B cell (primary cell): ENCODE measurements around the gene COLGALT1. TPM values are rescaled to one million over a fixed set of nuclear protein-coding genes. Genes with fewer than 3 reads are reported as not detected.

Source experiments
- ATAC-seq: fragments of 200-7000 bp; cut with Tn5 transposase; one replicate; pipeline ENCODE4 v1.10.0; 2021; ENCODE audit warnings: low read depth, mild to moderate bottlenecking, moderate number of reproducible peaks, moderate library complexity
- CTCF ChIA-PET: fragments of 350-600 bp; sonication (Branson Sonifier 250); formaldehyde crosslinking; loops from one replicate; lab custom pipeline; 2021; ENCODE audit warnings: antibody characterized with exemption, inconsistent platforms; lab: Charles Lee
- POLR2A ChIA-PET: fragments of 350-600 bp; sonication (Branson Sonifier 250); formaldehyde crosslinking; loops from one replicate; lab custom pipeline; 2021; ENCODE audit warnings: antibody characterized with exemption; lab: Charles Lee
- DNase-seq: peaks from one replicate; pipeline ENCODE4 v3.0.0; 2013
- H2AFZ ChIP-seq: 2 replicates; pipeline ENCODE4 v1.6.1; 2012; ENCODE audit warnings: mild to moderate bottlenecking, low read depth, low read length; ENCODE audit not compliant: insufficient read depth, poor library complexity, severe bottlenecking
- H3K27ac ChIP-seq, 2 donors: 1 replicate in 1 of 2; 2 replicates in 1 of 2; pipeline ENCODE4 v1.5.1; 2012 to 2013; ENCODE audit warnings: low read length in 2 of 2, mild to moderate bottlenecking in 2 of 2, moderate library complexity in 1 of 2
- H3K27me3 ChIP-seq, 4 experiments: fragments of 200-600 bp in 1 of 4; sonication (generic) in 1 of 4; replicated peaks in 1 of 4; 1 replicate in 2 of 4; 2 replicates in 2 of 4; pipeline versions ENCODE4 v1.6.1 to v1.7.0; 2013 to 2016; ENCODE audit warnings: low read length in 3 of 4, mild to moderate bottlenecking in 2 of 4, mixed read lengths in 1 of 4, moderate library complexity in 1 of 4; ENCODE audit not compliant: insufficient read depth in 4 of 4, control insufficient read depth in 3 of 4; ENCODE audit errors: control extremely low read depth in 1 of 4
- H3K36me3 ChIP-seq, 2 experiments: replicated peaks in 1 of 2; 1 replicate in 1 of 2; 2 replicates in 1 of 2; pipeline versions ENCODE4 v1.6.1 to v1.7.1; 2013; ENCODE audit warnings: low read length in 1 of 2; ENCODE audit not compliant: insufficient read depth in 2 of 2, control insufficient read depth in 1 of 2; ENCODE audit errors: control extremely low read depth in 1 of 2, extremely low read depth in 1 of 2
- H3K4me1 ChIP-seq, 2 donors: fragments of 200-600 bp in 1 of 2; sonication (generic) in 1 of 2; 1 replicate in 1 of 2; 2 replicates in 1 of 2; pipeline versions ENCODE4 v1.5.1 to v1.6.1; 2013 to 2017; ENCODE audit warnings: low read length in 2 of 2; ENCODE audit not compliant: control insufficient read depth in 2 of 2, insufficient read depth in 2 of 2
- H3K4me2 ChIP-seq: replicated peaks from 2 replicates; pipeline ENCODE3; 2012; ENCODE audit warnings: mild to moderate bottlenecking, low read depth, low read length; ENCODE audit not compliant: poor library complexity, severe bottlenecking
- H3K4me3 ChIP-seq, 5 experiments: fragments of 200-600 bp in 1 of 5; sonication (generic) in 1 of 5; 1 replicate in 3 of 5; 2 replicates in 2 of 5; pipeline versions ENCODE4 v1.5.1 to v1.7.0; 2011 to 2016; ENCODE audit warnings: low read length in 4 of 5, mild to moderate bottlenecking in 4 of 5, low read depth in 2 of 5, control low read depth in 1 of 5, moderate library complexity in 1 of 5; ENCODE audit not compliant: insufficient read depth in 1 of 5; ENCODE audit errors: control extremely low read depth in 1 of 5, extremely low read depth in 1 of 5
- H3K79me2 ChIP-seq: fragments of 200-600 bp; sonication (generic); one replicate; pipeline ENCODE4 v1.6.0; 2016; ENCODE audit warnings: low read length; ENCODE audit not compliant: control insufficient read depth, insufficient read depth
- H3K9ac ChIP-seq: fragments of 200-600 bp; sonication (generic); 2 replicates; pipeline ENCODE4 v1.6.1; 2017; ENCODE audit warnings: mild to moderate bottlenecking, low read length, moderate library complexity
- H3K9me3 ChIP-seq, 3 donors: one replicate each; pipeline versions ENCODE4 v1.6.1 to v1.7.1; 2013; ENCODE audit warnings: low read length in 2 of 3; ENCODE audit not compliant: control insufficient read depth in 2 of 3, insufficient read depth in 1 of 3; ENCODE audit errors: control extremely low read depth in 1 of 3
- H4K20me1 ChIP-seq: 2 replicates; pipeline ENCODE4 v1.6.0; 2012; ENCODE audit warnings: mild to moderate bottlenecking, low read length; ENCODE audit not compliant: insufficient read depth, control insufficient read depth, poor library complexity, severe bottlenecking
- H3K27ac Mint-ChIP-seq: one replicate; pipeline ENCODE4 v1.8.0; 2021; ENCODE audit warnings: mixed read lengths
- H3K27me3 Mint-ChIP-seq: one replicate; pipeline ENCODE4 v1.8.0; 2021; ENCODE audit warnings: mixed read lengths
- H3K4me1 Mint-ChIP-seq: one replicate; pipeline ENCODE4 v1.8.0; 2021; ENCODE audit warnings: mixed read lengths
- H3K4me3 Mint-ChIP-seq: one replicate; pipeline ENCODE4 v1.8.0; 2021; ENCODE audit warnings: mixed read lengths
- H3K9me3 Mint-ChIP-seq: one replicate; pipeline ENCODE4 v1.8.0; 2022; ENCODE audit warnings: mixed read lengths; ENCODE audit not compliant: insufficient read depth
- EZH2 ChIP-seq: IDR thresholded peaks from 2 replicates; pipeline ENCODE4 v1.6.1; 2012; ENCODE audit warnings: borderline replicate concordance, low read depth, mild to moderate bottlenecking, moderate library complexity, low read length; ENCODE audit not compliant: insufficient read depth, poor library complexity, severe bottlenecking
- WGBS: methylation state at CpG from one replicate; pipeline ENCODE4 v1.1.5; 2013; ENCODE audit warnings: missing lambda C conversion rate; ENCODE audit not compliant: insufficient coverage; 5-methylcytosine and 5-hydroxymethylcytosine counted together
- intact Hi-C: fragments of 100-400 bp; cut with micrococcal nuclease; formaldehyde crosslinking; loops from one replicate; pipeline ENCODE4 v1.10.0; 2022
- polyA plus RNA-seq: library from polyadenylated mRNA; depleted of rRNA; stranded (reverse); fragments of >200 nt; gene quantifications from 2 replicates; pipeline ENCODE4 v1.2.3, GENCODE V29; 2012
- total RNA-seq, 2 donors: library from RNA; stranded (reverse); fragments of 120-200 nt in 1 of 2; gene quantifications; 1 replicate in 1 of 2; 2 replicates in 1 of 2; pipeline versions ENCODE4 v1.2.3 to v1.2.4, GENCODE V29; 2013 to 2022

COLGALT1 gene
- total and polyA plus RNA-seq, 2 donors (not counting 1 experiment from before 2014, with no cell fraction given) = 108 to 126 TPM

DNA sequence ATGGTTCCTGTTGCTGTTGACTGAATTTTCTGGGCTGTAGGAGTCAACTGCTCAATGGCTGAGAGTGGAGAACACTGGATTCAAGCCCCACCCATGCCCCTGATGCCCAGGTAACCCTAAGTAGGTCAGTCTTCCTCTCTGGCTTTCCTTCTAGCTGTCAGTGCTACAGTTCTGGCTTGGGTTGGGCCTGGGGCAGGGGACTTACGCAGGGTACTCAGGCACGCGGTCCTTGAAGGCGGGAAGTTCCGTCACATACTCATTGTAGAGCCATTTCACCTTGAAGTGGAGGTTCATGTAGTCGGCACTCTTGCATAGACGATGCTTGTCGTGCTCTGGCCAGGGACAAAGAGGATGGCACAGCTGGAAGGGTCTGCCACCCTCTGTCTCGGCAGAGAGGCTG, 77.1 kb downstream of the COLGALT1 start:
- no peaks in the 10 kb centered on the region for H3K79me2 ChIP-seq
- TF ChIP-seq EZH2 = no peak
- H3K36me3 ChIP-seq = no peaks in the 10 kb centered on the region
- H3K4me3 ChIP-seq = no peak overlapping the region
- H3K4me2 ChIP-seq = no peak overlapping the region
- Mint-ChIP-seq H3K27me3 (peaks cover 4% of the 10 kb centered on the region), H3K4me3 (no peak overlapping the region), H3K27ac (no peak overlapping the region), H3K9me3 (no peaks in the 10 kb centered on the region), H3K4me1 (no peaks in the 10 kb centered on the region)
- intact Hi-C loops = no loop called here
- CTCF ChIA-PET = no interaction called here
- H3K4me1 ChIP-seq = no peaks in the 10 kb centered on the region
- no peak overlapping the region for H3K9ac ChIP-seq
- no peak for ATAC-seq
- H3K9me3 ChIP-seq = peaks cover 0 to 5% (median 0%) of the 10 kb centered on the region in 3 donors
- no peak overlapping the region for H2AFZ ChIP-seq
- no peak for DNase-seq
- POLR2A ChIA-PET = no interaction called here
- no peak overlapping the region for H3K27ac ChIP-seq
- 92% methylated on average over 9 of the region's 9 CpGs for WGBS
- H4K20me1 ChIP-seq = no peaks in the 10 kb centered on the region
- H3K27me3 ChIP-seq = peaks cover 0 to under 1% (median 0%) of the 10 kb centered on the region in 4 experiments

Other genes starting within 250 kb of the COLGALT1 start
- gene MRPL34, start 249.8 kb upstream of the COLGALT1 start, total RNA-seq = 40.7 and 45.7 TPM in 2 replicates
- 15.1 and 16.5 TPM in 2 replicates for gene MRPL34, start 249.8 kb upstream of the COLGALT1 start, polyA plus RNA-seq
- 35.5 and 38.4 TPM in 2 replicates for gene DDA1, start 246.1 kb upstream of the COLGALT1 start, total RNA-seq
- gene DDA1, start 246.1 kb upstream of the COLGALT1 start, polyA plus RNA-seq = 37.4 and 38.4 TPM in 2 replicates
- 4.8 and 5.2 TPM in 2 replicates for gene ANO8, start 220.8 kb upstream of the COLGALT1 start, total RNA-seq
- 2.7 and 3.0 TPM in 2 replicates for gene ANO8, start 220.8 kb upstream of the COLGALT1 start, polyA plus RNA-seq
- 44.3 and 44.9 TPM in 2 replicates for gene GTPBP3, start 218.1 kb upstream of the COLGALT1 start, total RNA-seq
- gene GTPBP3, start 218.1 kb upstream of the COLGALT1 start, polyA plus RNA-seq = 41.6 and 44.8 TPM in 2 replicates
- not detected in 2 replicates for gene PLVAP, start 178.3 kb upstream of the COLGALT1 start, total RNA-seq
- gene PLVAP, start 178.3 kb upstream of the COLGALT1 start, polyA plus RNA-seq = 0.06 and 0.26 TPM in 2 replicates
- 3.4 and 3.8 TPM in 2 replicates for gene CCDC194, start 161.5 kb upstream of the COLGALT1 start, total RNA-seq
- gene CCDC194, start 161.5 kb upstream of the COLGALT1 start, polyA plus RNA-seq = 0.65 and 1.4 TPM in 2 replicates
- 59.7 and 66.0 TPM in 2 replicates for gene BST2, start 150.0 kb upstream of the COLGALT1 start, total RNA-seq
- gene BST2, start 150.0 kb upstream of the COLGALT1 start, polyA plus RNA-seq = 64.5 and 79.5 TPM in 2 replicates
- 26.8 and 33.6 TPM in 2 replicates for gene MVB12A, start 135.6 kb upstream of the COLGALT1 start, total RNA-seq
- gene MVB12A, start 135.6 kb upstream of the COLGALT1 start, polyA plus RNA-seq = 21.4 and 31.3 TPM in 2 replicates
- gene TMEM221, start 107.0 kb upstream of the COLGALT1 start, total RNA-seq = not detected in 2 replicates
- not detected in 2 replicates for gene TMEM221, start 107.0 kb upstream of the COLGALT1 start, polyA plus RNA-seq
- gene NXNL1, start 94.7 kb upstream of the COLGALT1 start, total RNA-seq = not detected in 2 replicates
- gene NXNL1, start 94.7 kb upstream of the COLGALT1 start, polyA plus RNA-seq = not detected in 2 replicates
- 9.5 and 11.5 TPM in 2 replicates for gene SLC27A1, start 85.1 kb upstream of the COLGALT1 start, total RNA-seq
- gene SLC27A1, start 85.1 kb upstream of the COLGALT1 start, polyA plus RNA-seq = 4.1 and 5.1 TPM in 2 replicates
- gene PGLS, start 44.0 kb upstream of the COLGALT1 start, total RNA-seq = 83.3 and 88.5 TPM in 2 replicates
- gene PGLS, start 44.0 kb upstream of the COLGALT1 start, polyA plus RNA-seq = 55.2 and 74.2 TPM in 2 replicates
- 0.10 TPM in 2 replicates for gene UNC13A, start 132.7 kb downstream of the COLGALT1 start, total RNA-seq
- gene UNC13A, start 132.7 kb downstream of the COLGALT1 start, polyA plus RNA-seq = 0.03 TPM in 1 of 2 replicates, not detected in the other
- 81.6 and 83.0 TPM in 2 replicates for gene MAP1S, start 163.8 kb downstream of the COLGALT1 start, total RNA-seq
- 32.4 and 38.2 TPM in 2 replicates for gene MAP1S, start 163.8 kb downstream of the COLGALT1 start, polyA plus RNA-seq
- gene FCHO1, start 195.8 kb downstream of the COLGALT1 start, total RNA-seq = 149 and 162 TPM in 2 replicates
- 83.0 and 85.7 TPM in 2 replicates for gene FCHO1, start 195.8 kb downstream of the COLGALT1 start, polyA plus RNA-seq
- gene B3GNT3, start 239.5 kb downstream of the COLGALT1 start, total RNA-seq = not detected in 2 replicates
- 0.06 TPM in 1 of 2 replicates, not detected in the other for gene B3GNT3, start 239.5 kb downstream of the COLGALT1 start, polyA plus RNA-seq